OCI-LY7 (cell line): ENCODE results near the gene POLR3H. TPM values are rescaled to one million over a fixed set of nuclear protein-coding genes. Genes with fewer than 3 reads are reported as not detected.

ENCODE experiments used
- BruUV-seq: library from RNA; stranded (reverse); fragments of 400-500 nt; replicated peaks from 2 replicates; lab custom pipeline; 2021; lab: Mats Ljungman, UMichigan
- CTCF ChIA-PET: fragments of 300-600 bp; sonication (Branson Sonifier 250); formaldehyde crosslinking; loops from one replicate; lab custom pipeline; 2022; ENCODE audit warnings: antibody characterized with exemption; ENCODE audit not compliant: unreplicated experiment; lab: Charles Lee
- POLR2A ChIA-PET: fragments of 300-600 bp; sonication (Branson Sonifier 250); formaldehyde crosslinking; loops from one replicate; lab custom pipeline; 2022; ENCODE audit warnings: antibody characterized with exemption; lab: Charles Lee
- DNase-seq: peaks from one replicate; pipeline ENCODE4 v3.0.0-alpha.2; 2015; ENCODE audit warnings: low spot score
- H2AFZ ChIP-seq: fragments of 200-600 bp; sonication (generic), shearing (Covaris generic); 2 replicates; pipeline ENCODE4 v1.6.1; 2014; ENCODE audit warnings: mild to moderate bottlenecking, antibody characterized with exemption, low read length, moderate library complexity
- H3K27ac ChIP-seq: fragments of 200-600 bp; sonication (generic); 2 replicates; pipeline ENCODE4 v1.5.1; 2014; ENCODE audit warnings: mixed run types, low read depth, mild to moderate bottlenecking, moderate library complexity, low read length, inconsistent platforms; ENCODE audit not compliant: poor library complexity, severe bottlenecking
- H3K36me3 ChIP-seq: fragments of 200-600 bp; sonication (generic); 2 replicates; pipeline ENCODE4 v1.6.1; 2014; ENCODE audit warnings: mild to moderate bottlenecking, antibody characterized with exemption, low read length, moderate library complexity, mixed read lengths; ENCODE audit not compliant: insufficient read depth
- H3K4me1 ChIP-seq: fragments of 200-600 bp; sonication (generic); 2 replicates; pipeline ENCODE4 v1.5.1; 2014; ENCODE audit warnings: mild to moderate bottlenecking, low read length; ENCODE audit not compliant: insufficient read depth, poor library complexity, severe bottlenecking
- H3K4me2 ChIP-seq: fragments of 200-600 bp; sonication (generic); 2 replicates; pipeline ENCODE4 v1.6.1; 2014; ENCODE audit warnings: mild to moderate bottlenecking, low read length
- H3K4me3 ChIP-seq: fragments of 200-600 bp; sonication (generic); 2 replicates; pipeline ENCODE4 v1.5.1; 2014; ENCODE audit warnings: mild to moderate bottlenecking, low read depth, low read length; ENCODE audit not compliant: poor library complexity, severe bottlenecking
- H3K79me2 ChIP-seq: fragments of 200-600 bp; sonication (generic); 2 replicates; pipeline ENCODE4 v1.6.1; 2016; ENCODE audit warnings: low read depth, mild to moderate bottlenecking, low read length, moderate library complexity, mixed read lengths; ENCODE audit not compliant: insufficient read depth
- H3K9me2 ChIP-seq: fragments of 200-600 bp; sonication (generic); 2 replicates; pipeline ENCODE4 v1.6.1; 2016; ENCODE audit warnings: mild to moderate bottlenecking, low read length, mixed read lengths; ENCODE audit not compliant: insufficient read depth
- H3K9me3 ChIP-seq: fragments of 200-600 bp; sonication (generic); 2 replicates; pipeline ENCODE4 v1.6.1; 2014; ENCODE audit warnings: mild to moderate bottlenecking, mixed run types, low read length, mixed read lengths
- H4K20me1 ChIP-seq: fragments of 200-600 bp; sonication (generic); 2 replicates; pipeline ENCODE4 v1.6.1; 2014; ENCODE audit warnings: mild to moderate bottlenecking, antibody characterized with exemption, low read length, moderate library complexity, mixed read lengths; ENCODE audit not compliant: insufficient read depth
- CTCF ChIP-seq: fragments of 200-600 bp; sonication (generic); conservative IDR thresholded peaks from 2 replicates; pipeline ENCODE4 v1.5.1; 2014; ENCODE audit warnings: mild to moderate bottlenecking, antibody characterized with exemption, low read length, moderate library complexity, mixed read lengths
- EZH2phosphoT487 ChIP-seq: fragments of 200-600 bp; sonication (generic); IDR thresholded peaks from 2 replicates; pipeline ENCODE4 v1.6.1; 2018; ENCODE audit warnings: low read depth, borderline replicate concordance, mild to moderate bottlenecking, mixed run types, antibody characterized with exemption, low read length, moderate library complexity, mixed read lengths
- intact Hi-C: fragments of 100-400 bp; cut with micrococcal nuclease; formaldehyde crosslinking; loops from one replicate; pipeline ENCODE4 v1.10.0; 2022; ENCODE audit not compliant: unreplicated experiment
- total RNA-seq, 2 experiments: library from RNA; depleted of rRNA in 1 of 2; stranded (reverse); fragments of >200 nt in 1 of 2; shearing (Covaris generic) in 1 of 2; gene quantifications; 2 replicates each; pipeline ENCODE4 v1.2.3, GENCODE V29; 2014 to 2022

The POLR3H gene
- total RNA-seq, 2 experiments from 2014 or later, result 28.5 to 48.3 TPM

- TF ChIP-seq EZH2phosphoT487 (no peak), CTCF (no peak)
- no peaks in the 10 kb centered on the region for H3K9me2 ChIP-seq
- BruUV-seq, result no TSS peak
- ChIA-PET CTCF (no interaction called here), POLR2A (no interaction called here)
- no peak overlapping the region for H3K4me2 ChIP-seq
- no peaks in the 10 kb centered on the region for H4K20me1 ChIP-seq
- DNase-seq, result no peak
- intact Hi-C loops, result no loop called here
- no peak overlapping the region for H3K27ac ChIP-seq
- no peak overlapping the region for H3K4me3 ChIP-seq
- no peak overlapping the region for H2AFZ ChIP-seq
- no peaks in the 10 kb centered on the region for H3K9me3 ChIP-seq
- H3K79me2 ChIP-seq, result no peaks in the 10 kb centered on the region
- no peaks in the 10 kb centered on the region for H3K36me3 ChIP-seq
- no peaks in the 10 kb centered on the region for H3K4me1 ChIP-seq
Measured at GRCh38 chr22:41567512-41567768, 23.2 kb upstream of the POLR3H start.

GRCh38 chr22:41565403-41566054 is 21.3 kb upstream of the POLR3H start:
- no TSS peak for BruUV-seq

More at GRCh38 chr22:41565403-41566054, 21.3 kb upstream of the POLR3H start:
- H3K79me2 ChIP-seq, result no peaks in the 10 kb centered on the region
- CTCF ChIA-PET, result no interaction called here
- POLR2A ChIA-PET, result no interaction called here
- intact Hi-C loops, result no loop called here
- no peaks in the 10 kb centered on the region for H3K9me2 ChIP-seq
- H3K36me3 ChIP-seq, result no peaks in the 10 kb centered on the region
- no peak for DNase-seq
- no peak overlapping the region for H3K27ac ChIP-seq
- no peaks in the 10 kb centered on the region for H3K9me3 ChIP-seq
- H4K20me1 ChIP-seq, result no peaks in the 10 kb centered on the region
- no peaks in the 10 kb centered on the region for H3K4me1 ChIP-seq
- H3K4me3 ChIP-seq, result no peak overlapping the region
- no peak overlapping the region for H3K4me2 ChIP-seq
- H2AFZ ChIP-seq, result no peak overlapping the region
- TF ChIP-seq EZH2phosphoT487 (no peak), CTCF (no peak)
